Spleen (tissue), 11 donors: ENCODE measurements around the gene KRTAP10-2. TPM values are rescaled to one million over a fixed set of nuclear protein-coding genes. Genes with fewer than 3 reads are reported as not detected.
"Not testable (repeated sequence)": the region's sequence is repeated elsewhere in the genome, so short reads cannot be mapped to it uniquely, and the experiment has no call there.

Experiments used
- DNase-seq: peaks from one replicate; pipeline ENCODE4 v3.0.0-alpha.2; 2020
- H3K27ac ChIP-seq, 8 donors: fragments of 200-600 bp; sonication (generic) in 7 of 8; 1 replicate in 4 of 8; 2 replicates in 4 of 8; pipeline versions ENCODE4 v1.5.0 to v1.8.0; 2016 to 2021; ENCODE audit warnings: inconsistent platforms in 4 of 8, mild to moderate bottlenecking in 4 of 8, moderate library complexity in 1 of 8
- H3K27me3 ChIP-seq, 7 donors: fragments of 200-600 bp; sonication (generic) in 6 of 7; replicated peaks in 1 of 7; 1 replicate in 4 of 7; 2 replicates in 3 of 7; pipeline versions ENCODE4 v1.5.0 to v1.8.0; 2016 to 2021; ENCODE audit warnings: inconsistent platforms in 3 of 7, mild to moderate bottlenecking in 1 of 7
- H3K36me3 ChIP-seq, 6 donors: fragments of 200-600 bp; sonication (generic) in 5 of 6; 1 replicate in 4 of 6; 2 replicates in 2 of 6; pipeline versions ENCODE4 v1.5.0 to v1.8.0; 2016 to 2021; ENCODE audit warnings: inconsistent platforms in 2 of 6
- H3K4me1 ChIP-seq, 6 donors: fragments of 200-600 bp; sonication (generic) in 5 of 6; 1 replicate in 3 of 6; 2 replicates in 3 of 6; pipeline versions ENCODE4 v1.5.0 to v1.8.0; 2016 to 2021; ENCODE audit warnings: inconsistent platforms in 3 of 6
- H3K4me3 ChIP-seq, 8 donors: fragments of 200-600 bp; sonication (generic) in 7 of 8; 1 replicate in 4 of 8; 2 replicates in 4 of 8; pipeline versions ENCODE4 v1.5.0 to v1.8.0; 2016 to 2021; ENCODE audit warnings: inconsistent platforms in 4 of 8, mild to moderate bottlenecking in 4 of 8, moderate library complexity in 2 of 8
- H3K9me3 ChIP-seq, 8 donors: fragments of 200-600 bp; sonication (generic) in 7 of 8; 1 replicate in 4 of 8; 2 replicates in 4 of 8; pipeline versions ENCODE4 v1.5.0 to v1.8.0; 2016 to 2021; ENCODE audit warnings: inconsistent platforms in 4 of 8
- POLR2A ChIP-seq, 3 donors: fragments of 450-650 bp; IDR thresholded peaks; one replicate each; pipeline ENCODE4 v1.5.1; 2017; ENCODE audit warnings: antibody characterized with exemption in 3 of 3, mild to moderate bottlenecking in 1 of 3
- POLR2AphosphoS5 ChIP-seq, 3 donors: sonication (generic); formaldehyde crosslinking; IDR thresholded peaks; one replicate each; pipeline ENCODE4 v1.5.1; 2017; ENCODE audit warnings: antibody characterized with exemption in 3 of 3
- WGBS, 5 donors: extraction: QIAGEN DNeasy Blood & Tissue Kit in 3 of 5; methylation state at CpG; one replicate each; pipeline versions ENCODE4 v1.1.5 to v1.1.7; 2013 to 2018; 5-methylcytosine and 5-hydroxymethylcytosine counted together
- intact Hi-C: fragments of 100-400 bp; cut with DNase I; formaldehyde crosslinking; loops from one replicate; pipeline ENCODE4 v1.15.0; 2023; ENCODE audit warnings: low total_unique reads
- polyA plus RNA-seq, 3 donors: library from polyadenylated mRNA; stranded (reverse); fragments of 200-250 nt; gene quantifications; one replicate each; pipeline ENCODE4 v1.2.1, GENCODE V29; 2013
- total RNA-seq, 7 donors: library from RNA; depleted of rRNA in 3 of 7; stranded (reverse); fragments of >200 nt in 3 of 7; fragmentation: NEBNext Ultra II Directional in 4 of 7; extraction: Animal tissue kit (Norgen Biotek cat#: 25700) in 4 of 7; gene quantifications; one replicate each; pipeline versions ENCODE4 v1.1.0 to v1.2.1, GENCODE V29; 2016 to 2021
- TF ChIP-seq, protein P1 (sequence below), 11 experiments: fragments of 200-600 bp in 7 of 11; fragments of 450-650 bp in 4 of 11; sonication (generic) in 4 of 11; IDR thresholded peaks in 8 of 11; conservative IDR thresholded peaks in 3 of 11; 1 replicate in 7 of 11; 2 replicates in 4 of 11; pipeline versions ENCODE4 v1.4.0 to v1.8.0; 2016 to 2021; ENCODE audit warnings: antibody characterized with exemption in 11 of 11, inconsistent platforms in 4 of 11, mild to moderate bottlenecking in 1 of 11
- donor health status: healthy with polysubstance abuse.
- donor health status: DM: no; HTN: no; CAD: no; lungs with moderate emphysema.
- donor health status: DM: no; HTN: no; CAD: no.
- donor health status: Bipolar disorder and iron deficiency.
- donor health status: healthy.
- donor health status: DM: no; HTN: no; CAD: no.
- donor health status: DM: yes; HTN: yes; CAD: no.

The KRTAP10-2 gene
- total and polyA plus RNA-seq, 10 donors = not detected

DNA sequence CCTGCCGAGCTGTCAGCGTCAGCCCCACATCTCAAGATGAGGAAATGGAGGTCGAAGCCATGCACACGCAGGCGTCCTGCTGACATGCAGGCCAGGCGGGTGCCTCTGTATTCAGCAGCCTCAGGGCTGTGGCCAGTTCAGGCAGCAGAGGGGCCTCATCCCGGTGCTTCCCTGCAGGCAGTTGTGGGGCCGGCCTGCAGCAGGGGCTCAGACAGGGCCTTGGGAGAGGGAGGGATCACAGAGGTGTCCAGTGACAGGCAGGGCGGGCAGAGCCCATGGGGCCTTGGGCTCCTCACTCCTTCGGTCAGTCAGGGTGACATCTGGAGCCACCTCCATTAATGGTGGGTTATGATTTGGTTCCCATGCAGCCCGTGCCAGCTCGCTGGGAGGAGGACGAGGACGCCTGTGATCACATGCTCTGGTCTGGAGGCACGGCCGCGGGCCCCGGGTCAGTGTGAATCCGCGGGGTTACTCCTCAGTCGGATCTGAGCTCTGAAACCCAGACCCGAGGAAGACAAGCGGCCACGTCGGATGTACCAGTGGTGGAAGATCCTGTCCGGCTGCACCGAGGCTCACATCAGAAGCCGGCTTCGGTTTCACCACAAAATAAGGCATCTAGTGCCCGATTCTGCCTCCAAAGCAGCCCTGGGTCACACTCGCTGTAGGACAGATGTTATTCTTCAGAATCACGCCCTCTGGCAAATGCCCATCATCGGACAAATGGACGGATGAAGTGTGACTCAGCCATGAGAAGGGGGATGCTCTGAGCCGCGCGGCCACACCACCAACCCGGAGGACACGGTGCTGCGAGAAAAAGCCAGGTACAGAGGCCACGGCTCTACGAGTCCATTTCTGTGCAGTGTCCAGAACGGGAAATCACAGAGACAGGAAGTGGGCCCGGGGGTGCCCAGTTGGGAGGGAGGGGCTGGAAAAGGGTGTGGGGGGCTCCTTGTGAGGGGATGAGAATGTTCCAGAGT, 44.7 kb downstream of the KRTAP10-2 start:
- WGBS, 5 donors = 79 to 83% (median 81%) methylated on average over 37 to 44 of the region's 44 CpGs
- peaks cover 0 to 30% (median 0%) of the 10 kb centered on the region in 7 donors for H3K27me3 ChIP-seq
- no peak for DNase-seq
- no peak overlapping the region for H3K27ac ChIP-seq
- no peak for TF ChIP-seq POLR2AphosphoS5 (IDR thresholded peaks at IDR 0.05)
- no peaks in the 10 kb centered on the region for H3K9me3 ChIP-seq
- no peaks in the 10 kb centered on the region for H3K36me3 ChIP-seq
- intact Hi-C loops = no loop called here
- peaks cover 0 to 42% (median 20%) of the 10 kb centered on the region in 6 donors for H3K4me1 ChIP-seq
- H3K4me3 ChIP-seq = no peak overlapping the region

DNA sequence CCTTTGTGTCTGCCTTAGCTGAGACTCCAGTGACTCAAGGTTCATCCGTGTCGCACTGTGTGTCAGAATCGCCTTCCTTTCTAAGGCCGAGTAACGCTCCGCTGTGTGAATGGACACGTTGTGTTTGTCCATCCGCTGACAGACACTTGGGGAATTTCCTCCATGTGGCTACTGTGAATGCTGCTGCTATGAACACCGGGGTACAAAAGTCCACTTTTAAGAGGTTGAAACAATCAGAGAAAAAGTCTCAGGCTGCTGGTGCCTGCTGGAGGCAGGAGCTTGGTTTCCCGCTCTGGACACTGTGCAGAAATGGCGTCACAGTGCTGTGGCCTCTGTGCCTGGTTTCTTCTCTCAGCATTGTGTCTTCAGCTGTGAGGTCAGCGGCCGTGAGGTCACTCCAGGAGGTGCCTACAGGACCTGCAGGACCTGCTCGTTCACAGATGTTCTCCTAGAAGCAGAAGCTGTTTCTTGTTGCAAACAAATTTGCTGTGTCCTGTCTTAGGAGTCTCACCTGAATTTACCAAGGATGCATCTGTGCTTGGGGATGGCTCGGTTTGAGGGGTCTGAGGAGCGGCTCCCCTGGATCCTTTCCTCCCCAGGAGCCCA, 45.5 kb downstream of the KRTAP10-2 start:
- peaks cover 0 to 36% (median 17%) of the 10 kb centered on the region in 6 donors for H3K4me1 ChIP-seq
- no peak for TF ChIP-seq POLR2A (IDR thresholded peaks at IDR 0.05)
- TF ChIP-seq POLR2AphosphoS5 (IDR thresholded peaks at IDR 0.05) = no peak
- TF ChIP-seq, protein P1, sequence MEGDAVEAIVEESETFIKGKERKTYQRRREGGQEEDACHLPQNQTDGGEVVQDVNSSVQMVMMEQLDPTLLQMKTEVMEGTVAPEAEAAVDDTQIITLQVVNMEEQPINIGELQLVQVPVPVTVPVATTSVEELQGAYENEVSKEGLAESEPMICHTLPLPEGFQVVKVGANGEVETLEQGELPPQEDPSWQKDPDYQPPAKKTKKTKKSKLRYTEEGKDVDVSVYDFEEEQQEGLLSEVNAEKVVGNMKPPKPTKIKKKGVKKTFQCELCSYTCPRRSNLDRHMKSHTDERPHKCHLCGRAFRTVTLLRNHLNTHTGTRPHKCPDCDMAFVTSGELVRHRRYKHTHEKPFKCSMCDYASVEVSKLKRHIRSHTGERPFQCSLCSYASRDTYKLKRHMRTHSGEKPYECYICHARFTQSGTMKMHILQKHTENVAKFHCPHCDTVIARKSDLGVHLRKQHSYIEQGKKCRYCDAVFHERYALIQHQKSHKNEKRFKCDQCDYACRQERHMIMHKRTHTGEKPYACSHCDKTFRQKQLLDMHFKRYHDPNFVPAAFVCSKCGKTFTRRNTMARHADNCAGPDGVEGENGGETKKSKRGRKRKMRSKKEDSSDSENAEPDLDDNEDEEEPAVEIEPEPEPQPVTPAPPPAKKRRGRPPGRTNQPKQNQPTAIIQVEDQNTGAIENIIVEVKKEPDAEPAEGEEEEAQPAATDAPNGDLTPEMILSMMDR (IDR thresholded peaks at IDR 0.05 in 8 of 11, conservative IDR thresholded peaks at IDR 0.05 in 3 of 11) = no peak
- H3K27ac ChIP-seq = no peak overlapping the region
- peaks cover 0 to 29% (median 0%) of the 10 kb centered on the region in 7 donors for H3K27me3 ChIP-seq
- no peak overlapping the region for H3K4me3 ChIP-seq
- no peaks in the 10 kb centered on the region for H3K9me3 ChIP-seq
- WGBS, 5 donors = 82 to 93% (median 84%) methylated on average over 13 to 16 of the region's 16 CpGs
- intact Hi-C loops = no loop called here
- no peaks in the 10 kb centered on the region for H3K36me3 ChIP-seq
- no peak for DNase-seq

DNA sequence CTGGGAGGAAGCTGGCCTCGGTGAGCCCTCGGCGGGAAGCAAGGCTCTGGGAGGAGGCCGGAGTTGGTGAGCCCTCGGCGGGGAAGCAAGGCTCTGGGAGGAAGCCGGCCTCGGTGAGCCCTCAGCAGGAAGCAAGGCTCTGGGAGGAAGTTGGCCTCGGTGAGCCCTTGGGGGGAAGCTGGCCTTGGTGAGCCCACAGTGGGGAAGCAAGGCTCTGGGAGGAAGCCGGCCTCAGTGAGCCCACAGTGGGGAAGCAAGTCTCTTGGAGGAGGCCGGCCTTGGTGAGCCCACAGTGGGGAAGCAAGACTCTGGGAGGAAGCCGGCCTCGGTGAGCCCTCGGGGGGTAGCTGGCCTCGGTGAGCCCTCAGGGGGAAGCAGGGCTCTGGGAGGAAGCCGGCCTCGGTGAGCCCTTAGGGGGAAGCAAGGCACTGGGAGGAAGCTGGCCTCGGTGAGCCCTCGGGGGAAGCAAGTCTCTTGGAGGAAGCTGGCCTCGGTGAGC, 47.4 kb downstream of the KRTAP10-2 start:
- Histone ChIP-seq H3K4me1 (peaks cover 0 to 25% (median 8%) of the 10 kb centered on the region in 6 donors), H3K36me3 (no peaks in the 10 kb centered on the region), H3K4me3 (no peak overlapping the region), H3K27ac (peak overlapping the region; percentile 54 to 82 (median 64)), H3K9me3 (no peaks in the 10 kb centered on the region), H3K27me3 (peaks cover 0 to 28% (median 0%) of the 10 kb centered on the region in 7 donors)
- TF ChIP-seq, protein P1 (IDR thresholded peaks at IDR 0.05 in 8 of 11, conservative IDR thresholded peaks at IDR 0.05 in 3 of 11) = no peak
- no peak for TF ChIP-seq POLR2A (IDR thresholded peaks at IDR 0.05)
- no peak for TF ChIP-seq POLR2AphosphoS5 (IDR thresholded peaks at IDR 0.05)
- peak; percentile 74 for DNase-seq
- intact Hi-C loops = no loop called here
- 15 to 41% (median 18%) methylated on average over 19 to 20 of the region's 20 CpGs for WGBS, 5 donors

DNA sequence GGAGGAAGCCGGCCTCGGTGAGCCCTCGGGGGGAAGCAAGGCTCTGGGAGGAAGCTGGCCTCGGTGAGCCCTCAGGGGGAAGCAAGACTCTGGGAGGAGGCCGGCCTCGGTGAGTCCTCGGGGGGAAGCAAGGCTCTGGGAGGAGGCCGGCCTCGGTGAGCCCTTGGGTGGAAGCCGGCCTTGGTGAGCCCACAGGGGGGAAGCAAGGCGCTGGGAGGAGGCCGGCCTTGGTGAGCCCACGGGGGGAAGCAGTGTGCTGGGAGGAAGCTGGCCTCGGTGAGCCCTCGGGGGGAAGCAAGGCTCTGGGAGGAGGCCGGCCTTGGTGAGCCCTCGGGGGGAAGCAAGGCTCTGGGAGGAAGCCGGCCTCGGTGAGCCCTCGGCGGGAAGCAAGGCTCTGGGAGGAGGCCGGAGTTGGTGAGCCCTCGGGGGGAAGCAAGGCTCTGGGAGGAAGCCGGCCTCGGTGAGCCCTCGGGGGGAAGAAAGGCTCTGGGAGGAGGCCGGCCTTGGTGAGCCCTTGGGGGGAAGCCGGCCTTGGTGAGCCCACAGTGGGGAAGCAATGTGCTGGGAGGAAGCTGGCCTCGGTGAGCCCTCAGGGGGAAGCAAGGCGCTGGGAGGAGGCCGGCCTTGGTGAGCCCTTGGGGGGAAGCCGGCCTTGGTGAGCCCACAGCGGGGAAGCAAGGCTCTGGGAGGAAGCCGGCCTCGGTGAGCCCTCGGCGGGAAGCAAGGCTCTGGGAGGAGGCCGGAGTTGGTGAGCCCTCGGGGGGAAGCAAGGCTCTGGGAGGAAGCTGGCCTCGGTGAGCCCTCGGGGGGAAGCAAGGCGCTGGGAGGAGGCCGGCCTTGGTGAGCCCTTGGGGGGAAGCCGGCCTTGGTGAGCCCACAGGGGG, 48.1 kb downstream of the KRTAP10-2 start:
- H3K9me3 ChIP-seq, H3K4me3 ChIP-seq, DNase-seq, intact Hi-C loops, H3K36me3 ChIP-seq: not testable (repeated sequence)
- H3K4me1 ChIP-seq = peaks cover 0 to 30% (median 8%) of the 10 kb centered on the region in 6 donors
- WGBS, 5 donors = 50 to 55% (median 50%) methylated on average over 42 to 44 of the region's 44 CpGs
- H3K27me3 ChIP-seq = peaks cover 0 to 28% (median 0%) of the 10 kb centered on the region in 7 donors
- peak overlapping the region; percentile 54 to 82 (median 64) for H3K27ac ChIP-seq
